ENCODE measurements around the gene ZNF197. TPM values are rescaled to one million over a fixed set of nuclear protein-coding genes. Genes with fewer than 3 reads are reported as not detected.
"Not testable (repeated sequence)": the region's sequence is repeated elsewhere in the genome, so short reads cannot be mapped to it uniquely, and the experiment has no call there.

Gene ZNF197
- total RNA-seq, 1 experiment from 2014 or later, result 17.5 TPM

- H3K27ac ChIP-seq (ENCODE audit: insufficient read length, low read depth, low read length); H2BK20ac ChIP-seq (ENCODE audit: low read depth, low read length, poor library complexity, severe bottlenecking); H3K27me3 ChIP-seq (ENCODE audit: insufficient read depth, low read length); H3K27me3 Mint-ChIP-seq (ENCODE audit: low read depth); H2BK12ac ChIP-seq (ENCODE audit: insufficient read length, low read depth, low read length); H2AK5ac ChIP-seq (ENCODE audit: insufficient read length, low read length); H4K8ac ChIP-seq (replicated peaks; ENCODE audit: insufficient read length, low read depth, low read length); H4K91ac ChIP-seq (ENCODE audit: insufficient read length, low read depth, low read length); H2BK15ac ChIP-seq (ENCODE audit: low read depth, low read length); H3K4me1 Mint-ChIP-seq; H3K4me1 ChIP-seq (ENCODE audit: insufficient read depth, low read length); H3T11ph ChIP-seq (ENCODE audit: low read length); H2AFZ ChIP-seq (ENCODE audit: low read length); H3K4me3 Mint-ChIP-seq; H3K9me3 ChIP-seq (ENCODE audit: control insufficient read depth, low read depth, low read length); H4K5ac ChIP-seq (ENCODE audit: insufficient read length, low read depth, low read length); H2BK120ac ChIP-seq (ENCODE audit: low read depth, low read length, poor library complexity, severe bottlenecking); H3K18ac ChIP-seq (ENCODE audit: insufficient read length, low read depth, low read length); H2BK5ac ChIP-seq (ENCODE audit: insufficient read length, low read length); H3K14ac ChIP-seq (ENCODE audit: insufficient read depth, low read length); H3K4ac ChIP-seq (ENCODE audit: low read depth, low read length); H3K79me1 ChIP-seq (ENCODE audit: insufficient read depth, low read depth, low read length, poor library complexity, severe bottlenecking); H3K79me2 ChIP-seq (ENCODE audit: insufficient read depth, low read length); H3K9ac ChIP-seq (ENCODE audit: extremely low read depth, insufficient read length, low read length); DNase-seq; H3K56ac ChIP-seq (ENCODE audit: insufficient read length, low read depth, low read length); H3K4me2 ChIP-seq (ENCODE audit: insufficient read depth, insufficient read length, low read length); H3K23me2 ChIP-seq (ENCODE audit: insufficient read length, low read depth, low read length, poor library complexity, severe bottlenecking); H3K23ac ChIP-seq (ENCODE audit: insufficient read length, low read depth, low read length); H3K27ac Mint-ChIP-seq; H4K20me1 ChIP-seq (ENCODE audit: control insufficient read depth, insufficient read depth, insufficient read length); H3K9me3 Mint-ChIP-seq: not testable (repeated sequence)
- no CpG with 5 or more reads among the region's 15 CpGs for WGBS (ENCODE audit: extremely low coverage, insufficient read length, low lambda C conversion rate)
- H3K36me3 Mint-ChIP-seq (ENCODE audit: insufficient read depth in 1 of 3, low read depth in 3 of 3), result peaks cover 16 to 28% (median 19%) of the 10 kb centered on the region in 3 experiments
Observed at GRCh38 chr3:44579749-44580148, 45.1 kb upstream of the ZNF197 start.

GRCh38 chr3:44580971-44581370 is 43.9 kb upstream of the ZNF197 start:
- no CpG with 5 or more reads among the region's 62 CpGs for whole genome bisulfite sequencing (ENCODE audit: extremely low coverage, insufficient read length, low lambda C conversion rate)
- H3T11ph ChIP-seq (ENCODE audit: low read length); H3K79me1 ChIP-seq (ENCODE audit: insufficient read depth, low read depth, low read length, poor library complexity, severe bottlenecking); H3K4me3 Mint-ChIP-seq; H2AK5ac ChIP-seq (ENCODE audit: insufficient read length, low read length); H4K8ac ChIP-seq (replicated peaks; ENCODE audit: insufficient read length, low read depth, low read length); H3K27me3 Mint-ChIP-seq (ENCODE audit: low read depth); H2AFZ ChIP-seq (ENCODE audit: low read length); H2BK5ac ChIP-seq (ENCODE audit: insufficient read length, low read length); H2BK15ac ChIP-seq (ENCODE audit: low read depth, low read length); H3K14ac ChIP-seq (ENCODE audit: insufficient read depth, low read length); H3K27me3 ChIP-seq (ENCODE audit: insufficient read depth, low read length); H3K56ac ChIP-seq (ENCODE audit: insufficient read length, low read depth, low read length); H3K27ac ChIP-seq (ENCODE audit: insufficient read length, low read depth, low read length); H4K5ac ChIP-seq (ENCODE audit: insufficient read length, low read depth, low read length); H3K9ac ChIP-seq (ENCODE audit: extremely low read depth, insufficient read length, low read length); DNase-seq; H3K23me2 ChIP-seq (ENCODE audit: insufficient read length, low read depth, low read length, poor library complexity, severe bottlenecking); H3K18ac ChIP-seq (ENCODE audit: insufficient read length, low read depth, low read length); H3K4me2 ChIP-seq (ENCODE audit: insufficient read depth, insufficient read length, low read length); H3K79me2 ChIP-seq (ENCODE audit: insufficient read depth, low read length); H2BK20ac ChIP-seq (ENCODE audit: low read depth, low read length, poor library complexity, severe bottlenecking); H3K4me1 ChIP-seq (ENCODE audit: insufficient read depth, low read length); H3K9me3 ChIP-seq (ENCODE audit: control insufficient read depth, low read depth, low read length); H2BK12ac ChIP-seq (ENCODE audit: insufficient read length, low read depth, low read length); H3K4ac ChIP-seq (ENCODE audit: low read depth, low read length); H4K91ac ChIP-seq (ENCODE audit: insufficient read length, low read depth, low read length); H3K23ac ChIP-seq (ENCODE audit: insufficient read length, low read depth, low read length); H3K27ac Mint-ChIP-seq; H4K20me1 ChIP-seq (ENCODE audit: control insufficient read depth, insufficient read depth, insufficient read length); H2BK120ac ChIP-seq (ENCODE audit: low read depth, low read length, poor library complexity, severe bottlenecking); H3K9me3 Mint-ChIP-seq: not testable (repeated sequence)
- Mint-ChIP-seq H3K4me1 (peaks cover 13 to 18% of the 10 kb centered on the region in 2 experiments), H3K36me3 (ENCODE audit: insufficient read depth in 1 of 3, low read depth in 3 of 3) (peaks cover 16 to 29% (median 21%) of the 10 kb centered on the region in 3 experiments)

Data from H9 (cell line).